GM12878 (cell line): ENCODE results near the gene RAB36. TPM values are rescaled to one million over a fixed set of nuclear protein-coding genes. Genes with fewer than 3 reads are reported as not detected.
A peak's percentile ranks its signal among the peaks of the same experiment; 100 is the strongest.

Experiments
- ATAC-seq: fragments of 200-7000 bp; cut with Tn5 transposase; 3 replicates; pipeline ENCODE4 v1.9.1; 2020; ENCODE audit warnings: mild to moderate bottlenecking, moderate library complexity
- BruUV-seq: library from RNA; stranded (reverse); fragments of 400-500 nt; replicated peaks from 2 replicates; lab custom pipeline; 2021; lab: Mats Ljungman, UMichigan
- CTCF ChIA-PET: fragments of 300-600 bp; sonication (Branson Sonifier 250); formaldehyde crosslinking; extraction: SDS; loops from one replicate; lab custom pipeline; 2021; ENCODE audit warnings: inconsistent platforms; lab: Yijun Ruan, JAX
- POLR2A ChIA-PET: fragments of 350-600 bp; formaldehyde crosslinking; extraction: SDS; loops from one replicate; lab custom pipeline; 2021; ENCODE audit warnings: inconsistent platforms; lab: Charles Lee
- RAD21 ChIA-PET: fragments of 300-600 bp; sonication (Branson Sonifier 250); formaldehyde crosslinking; loops from one replicate; lab custom pipeline; 2023; ENCODE audit warnings: antibody characterized with exemption; ENCODE audit not compliant: unreplicated experiment; lab: Charles Lee
- SMC1A ChIA-PET: fragments of 300-600 bp; sonication (Branson Sonifier 250); formaldehyde crosslinking; loops from one replicate; lab custom pipeline; 2023; ENCODE audit not compliant: unreplicated experiment, uncharacterized antibody; lab: Charles Lee
- DNase-seq: peaks from one replicate; pipeline ENCODE4 v3.0.0-alpha.2; 2011; ENCODE audit warnings: low read depth, low spot score
- FAIRE-seq: peaks from 3 replicates; lab custom pipeline; 2011; peaks lifted over from hg19 to GRCh38; lab: Jason Lieb, UNC
- H2AFZ ChIP-seq: 2 replicates; pipeline ENCODE4 v1.6.0; 2011; ENCODE audit warnings: low read depth, low read length, control low read depth; ENCODE audit not compliant: control insufficient read depth
- H3K27ac ChIP-seq: 2 replicates; pipeline ENCODE4 v1.5.1; 2011; ENCODE audit warnings: control low read depth; ENCODE audit not compliant: control insufficient read depth, insufficient read depth
- H3K27me3 ChIP-seq, 2 experiments: replicated peaks in 1 of 2; 2 replicates each; pipeline versions ENCODE4 v1.6.0 to v1.6.1; 2011; ENCODE audit warnings: low read length in 1 of 2; ENCODE audit not compliant: control insufficient read depth in 2 of 2, insufficient read depth in 2 of 2
- H3K36me3 ChIP-seq, 2 experiments: 2 replicates each; pipeline ENCODE4 v1.5.1; 2011; ENCODE audit warnings: low read length in 1 of 2; ENCODE audit not compliant: control insufficient read depth in 2 of 2, insufficient read depth in 2 of 2
- H3K4me1 ChIP-seq: 2 replicates; pipeline ENCODE4 v1.6.1; 2011; ENCODE audit warnings: mild to moderate bottlenecking, low read length, moderate library complexity, mixed read lengths; ENCODE audit not compliant: control insufficient read depth, insufficient read depth
- H3K4me2 ChIP-seq: 2 replicates; pipeline ENCODE4 v1.6.0; 2011; ENCODE audit warnings: control low read depth; ENCODE audit not compliant: control insufficient read depth, insufficient read depth
- H3K4me3 ChIP-seq: fragments of 200-600 bp; sonication (generic); 2 replicates; pipeline ENCODE4 v1.5.1; 2016
- H3K79me2 ChIP-seq: 2 replicates; pipeline ENCODE4 v1.6.0; 2011; ENCODE audit warnings: low read length; ENCODE audit not compliant: control insufficient read depth, insufficient read depth
- H3K9ac ChIP-seq: 2 replicates; pipeline ENCODE4 v1.8.0; 2011; ENCODE audit warnings: low read length, control low read depth, mixed read lengths; ENCODE audit not compliant: control insufficient read depth, insufficient read depth
- H3K9me3 ChIP-seq: replicated peaks from 3 replicates; pipeline ENCODE4 v1.5.1; 2011; ENCODE audit warnings: mild to moderate bottlenecking, low read length; ENCODE audit not compliant: control insufficient read depth, insufficient read depth
- H4K20me1 ChIP-seq: 2 replicates; pipeline ENCODE4 v1.6.0; 2011; ENCODE audit not compliant: control insufficient read depth, insufficient read depth
- BMI1 ChIP-seq: fragments of 450-650 bp; IDR thresholded peaks from 2 replicates; pipeline ENCODE4 v1.6.1; 2016; ENCODE audit warnings: mild to moderate bottlenecking, moderate library complexity, borderline replicate concordance
- WGBS: methylation state at CpG from one replicate; pipeline ENCODE4 v1.1.6; 2016; ENCODE audit warnings: low lambda C conversion rate; ENCODE audit not compliant: insufficient replicate concordance, insufficient coverage; ENCODE audit errors: missing lambda C conversion rate; 5-methylcytosine and 5-hydroxymethylcytosine counted together
- in situ Hi-C: fragments of 300-500 bp; cut with MboI; formaldehyde crosslinking; loops from 9 replicates; pipeline ENCODE4 v1.14.3; 2018; ENCODE audit warnings: mixed read lengths
- intact Hi-C: fragments of 100-400 bp; cut with micrococcal nuclease; formaldehyde crosslinking; loops from one replicate; pipeline ENCODE4 v1.14.2; 2022; ENCODE audit not compliant: unreplicated experiment
- polyA plus RNA-seq, 11 experiments: library from polyadenylated mRNA; depleted of rRNA in 4 of 11; unstranded in 6 of 11; stranded (reverse) in 5 of 11; fragments of >200 nt; fragmentation: Nextera tagmentation in 4 of 11; fragmentation: Illumina TruSeq in 1 of 11; extraction: Ambion mirVana in 4 of 11; extraction: Trizol in 1 of 11; gene quantifications; 1 replicate in 1 of 11; 2 replicates in 10 of 11; pipeline versions ENCODE4 v1.2.1 to v1.2.3, GENCODE V29; 2011 to 2016; ENCODE audit warnings: inconsistent platforms in 2 of 11, missing spikeins in 2 of 11, low read depth in 1 of 11
- total RNA-seq, 4 experiments: library from RNA; depleted of rRNA in 3 of 4; stranded (reverse); fragments of >200 nt in 3 of 4; fragmentation: Illumina TruSeq in 1 of 4; extraction: Trizol in 1 of 4; gene quantifications; 2 replicates each; pipeline versions ENCODE4 v1.2.1 to v1.2.3, GENCODE V29; 2013 to 2021
- TF ChIP-seq, protein P1 (sequence below): IDR thresholded peaks from 2 replicates; pipeline ENCODE4 v1.6.1; 2012; ENCODE audit warnings: low read length, inconsistent platforms
- TF ChIP-seq, protein P2 (sequence below): IDR thresholded peaks from 2 replicates; pipeline ENCODE4 v1.6.1; 2011; ENCODE audit warnings: mild to moderate bottlenecking, low read depth, low read length, moderate library complexity; ENCODE audit not compliant: insufficient replicate concordance
- TF ChIP-seq, protein P3 (sequence below): fragments of 450-650 bp; IDR thresholded peaks from 2 replicates; pipeline ENCODE4 v1.6.1; 2016; ENCODE audit warnings: mild to moderate bottlenecking

The RAB36 gene
- total and polyA plus RNA-seq, 10 of the 15 experiments (the other 5 are each of a cell fraction or from before 2014, with no cell fraction given) = 0.31 to 2.7 (median 1.1) TPM

DNA sequence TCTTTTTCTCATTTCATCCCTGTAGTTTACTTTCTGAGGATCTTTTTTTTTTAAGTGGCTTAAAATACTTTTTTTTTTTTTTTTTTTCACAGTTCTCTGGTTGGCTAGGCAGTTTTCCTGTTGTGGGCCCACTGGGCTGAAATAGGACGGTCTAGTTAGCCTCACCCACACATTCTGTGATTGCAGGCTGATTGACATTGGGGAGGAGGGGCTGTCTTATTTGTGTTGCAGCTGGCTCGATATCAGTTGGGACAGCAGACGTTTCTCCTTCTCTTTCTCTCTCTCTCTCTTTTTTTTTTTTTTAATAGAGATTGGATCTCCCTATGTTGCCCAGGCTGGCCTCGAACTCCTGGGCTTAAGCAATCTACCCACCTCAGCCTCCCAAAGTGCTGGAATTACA lies 41.9 kb downstream of the RAB36 start:
- peaks cover 55% of the 10 kb centered on the region for H3K79me2 ChIP-seq
- H3K9ac ChIP-seq = no peak overlapping the region
- CTCF ChIA-PET = interaction anchor here (1.5 to 2.3 kb wide), 4 partner anchors 9 to 104 kb away, joined by 3 to 9 read pairs (median 6); no protein-coding TSS in a partner anchor
- DNase-seq (no peak), ATAC-seq (no peak), FAIRE-seq (no peak)
- no peak overlapping the region for H3K4me3 ChIP-seq
- intact Hi-C loops (no loop called here), in situ Hi-C loops (no loop called here)
- TF ChIP-seq, protein P1, sequence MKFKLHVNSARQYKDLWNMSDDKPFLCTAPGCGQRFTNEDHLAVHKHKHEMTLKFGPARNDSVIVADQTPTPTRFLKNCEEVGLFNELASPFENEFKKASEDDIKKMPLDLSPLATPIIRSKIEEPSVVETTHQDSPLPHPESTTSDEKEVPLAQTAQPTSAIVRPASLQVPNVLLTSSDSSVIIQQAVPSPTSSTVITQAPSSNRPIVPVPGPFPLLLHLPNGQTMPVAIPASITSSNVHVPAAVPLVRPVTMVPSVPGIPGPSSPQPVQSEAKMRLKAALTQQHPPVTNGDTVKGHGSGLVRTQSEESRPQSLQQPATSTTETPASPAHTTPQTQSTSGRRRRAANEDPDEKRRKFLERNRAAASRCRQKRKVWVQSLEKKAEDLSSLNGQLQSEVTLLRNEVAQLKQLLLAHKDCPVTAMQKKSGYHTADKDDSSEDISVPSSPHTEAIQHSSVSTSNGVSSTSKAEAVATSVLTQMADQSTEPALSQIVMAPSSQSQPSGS = no peak
- TF ChIP-seq, protein P2, sequence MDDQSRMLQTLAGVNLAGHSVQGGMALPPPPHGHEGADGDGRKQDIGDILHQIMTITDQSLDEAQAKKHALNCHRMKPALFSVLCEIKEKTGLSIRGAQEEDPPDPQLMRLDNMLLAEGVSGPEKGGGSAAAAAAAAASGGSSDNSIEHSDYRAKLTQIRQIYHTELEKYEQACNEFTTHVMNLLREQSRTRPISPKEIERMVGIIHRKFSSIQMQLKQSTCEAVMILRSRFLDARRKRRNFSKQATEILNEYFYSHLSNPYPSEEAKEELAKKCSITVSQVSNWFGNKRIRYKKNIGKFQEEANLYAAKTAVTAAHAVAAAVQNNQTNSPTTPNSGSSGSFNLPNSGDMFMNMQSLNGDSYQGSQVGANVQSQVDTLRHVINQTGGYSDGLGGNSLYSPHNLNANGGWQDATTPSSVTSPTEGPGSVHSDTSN = peak; percentile 61
- TF ChIP-seq, protein P3, sequence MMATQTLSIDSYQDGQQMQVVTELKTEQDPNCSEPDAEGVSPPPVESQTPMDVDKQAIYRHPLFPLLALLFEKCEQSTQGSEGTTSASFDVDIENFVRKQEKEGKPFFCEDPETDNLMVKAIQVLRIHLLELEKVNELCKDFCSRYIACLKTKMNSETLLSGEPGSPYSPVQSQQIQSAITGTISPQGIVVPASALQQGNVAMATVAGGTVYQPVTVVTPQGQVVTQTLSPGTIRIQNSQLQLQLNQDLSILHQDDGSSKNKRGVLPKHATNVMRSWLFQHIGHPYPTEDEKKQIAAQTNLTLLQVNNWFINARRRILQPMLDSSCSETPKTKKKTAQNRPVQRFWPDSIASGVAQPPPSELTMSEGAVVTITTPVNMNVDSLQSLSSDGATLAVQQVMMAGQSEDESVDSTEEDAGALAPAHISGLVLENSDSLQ = peak; percentile 80
- TF ChIP-seq BMI1 = no peak
- H3K27me3 ChIP-seq = no peaks in the 10 kb centered on the region
- POLR2A ChIA-PET = no interaction called here
- H3K27ac ChIP-seq = no peak overlapping the region
- no TSS peak for BruUV-seq
- H3K36me3 ChIP-seq = peaks cover 5 to 15% of the 10 kb centered on the region in 2 experiments; a peak in 2 of 4 replicates
- no peaks in the 10 kb centered on the region for H3K9me3 ChIP-seq
- SMC1A ChIA-PET = interaction anchor here (0.6 to 1.2 kb wide), 2 partner anchors 10 to 31 kb away, joined by 3 to 5 read pairs; no protein-coding TSS in a partner anchor
- 62% methylated on average over 3 of the region's 4 CpGs for WGBS
- peaks cover 21% of the 10 kb centered on the region for H3K4me1 ChIP-seq
- no peak overlapping the region for H3K4me2 ChIP-seq
- no peak overlapping the region for H2AFZ ChIP-seq
- H4K20me1 ChIP-seq = peaks cover 3% of the 10 kb centered on the region; the same call in 1 of the 2 replicates
- RAD21 ChIA-PET = interaction anchor here (0.9 to 1.6 kb wide), 2 partner anchors 56 to 95 kb away, joined by 3 to 4 read pairs; no protein-coding TSS in a partner anchor
